HepG2 (cell line): Measurements from ENCODE around the gene TAB2. TPM values are rescaled to one million over a fixed set of nuclear protein-coding genes. Genes with fewer than 3 reads are reported as not detected.
"Not testable (repeated sequence)": the region's sequence is repeated elsewhere in the genome, so short reads cannot be mapped to it uniquely, and the experiment has no call there.

Experiments
- ATAC-seq: fragments of 200-7000 bp; cut with Tn5 transposase; 3 replicates; pipeline ENCODE4 v1.9.1; 2020; ENCODE audit warnings: mild to moderate bottlenecking, moderate library complexity
- BruUV-seq: library from RNA; stranded (reverse); fragments of 400-500 nt; replicated peaks from 2 replicates; lab custom pipeline; 2021; lab: Mats Ljungman, UMichigan
- CTCF ChIA-PET: fragments of 300-600 bp; formaldehyde crosslinking; extraction: SDS; loops from one replicate; lab custom pipeline; 2021; ENCODE audit warnings: low total read pairs, inconsistent platforms, low intra/inter-chr PET ratio; lab: Yijun Ruan, JAX
- POLR2A ChIA-PET: fragments of 350-600 bp; sonication (Branson Sonifier 250); formaldehyde crosslinking; loops from one replicate; lab custom pipeline; 2020; ENCODE audit warnings: antibody characterized with exemption, inconsistent platforms; lab: Yijun Ruan, JAX
- DNase-seq: peaks from one replicate; pipeline ENCODE4 v3.0.0-alpha.2; 2015; ENCODE audit warnings: low spot score
- FAIRE-seq: peaks from 3 replicates; lab custom pipeline; 2011; peaks lifted over from hg19 to GRCh38; lab: Jason Lieb, UNC
- H2AFZ ChIP-seq: one replicate; pipeline ENCODE4 v1.6.1; 2011; ENCODE audit warnings: low read length, inconsistent platforms
- H3K27ac ChIP-seq: fragments of 300-600 bp; 3 replicates; pipeline ENCODE4 v1.8.0; 2011; ENCODE audit warnings: mixed run types, mild to moderate bottlenecking, mixed read lengths, low read length, inconsistent platforms; ENCODE audit not compliant: insufficient read depth; ENCODE audit errors: extremely low read length
- H3K27me3 ChIP-seq, 2 experiments: fragments of 200-600 bp in 1 of 2; 2 replicates in 1 of 2; 3 replicates in 1 of 2; pipeline versions ENCODE4 v1.6.0 to v1.8.0; 2011; ENCODE audit warnings: low read length in 2 of 2, mild to moderate bottlenecking in 2 of 2, moderate library complexity in 2 of 2, inconsistent platforms in 1 of 2; ENCODE audit not compliant: insufficient read depth in 2 of 2, control insufficient read depth in 1 of 2
- H3K36me3 ChIP-seq, 2 experiments: fragments of 200-600 bp in 1 of 2; replicated peaks in 1 of 2; 2 replicates in 1 of 2; 3 replicates in 1 of 2; pipeline versions ENCODE4 v1.5.1 to v1.8.0; 2011; ENCODE audit warnings: low read length in 2 of 2, inconsistent platforms in 1 of 2; ENCODE audit not compliant: insufficient read depth in 2 of 2, control insufficient read depth in 1 of 2
- H3K4me1 ChIP-seq: 2 replicates; pipeline ENCODE4 v1.5.1; 2012; ENCODE audit warnings: low read length, inconsistent platforms; ENCODE audit not compliant: insufficient read depth
- H3K4me2 ChIP-seq: 2 replicates; pipeline ENCODE4 v1.6.0; 2011; ENCODE audit warnings: low read depth, low read length, inconsistent platforms
- H3K4me3 ChIP-seq, 3 experiments: fragments of 200-600 bp in 1 of 3; sonication (generic), shearing (Covaris generic) in 1 of 3; replicated peaks in 1 of 3; 2 replicates each; pipeline ENCODE4 v1.5.1; 2011 to 2016; ENCODE audit warnings: low read length in 3 of 3, inconsistent platforms in 2 of 3, low read depth in 2 of 3, mild to moderate bottlenecking in 2 of 3, control low read depth in 1 of 3, mixed read lengths in 1 of 3; ENCODE audit not compliant: insufficient read depth in 1 of 3
- H3K79me2 ChIP-seq: one replicate; pipeline ENCODE4 v1.6.1; 2011; ENCODE audit warnings: low read length, inconsistent platforms; ENCODE audit not compliant: insufficient read depth
- H3K9ac ChIP-seq: 2 replicates; pipeline ENCODE4 v1.6.0; 2011; ENCODE audit warnings: mild to moderate bottlenecking, low read depth, low read length, inconsistent platforms; ENCODE audit not compliant: insufficient read depth
- H3K9me3 ChIP-seq: 2 replicates; pipeline ENCODE4 v1.5.1; 2012; ENCODE audit warnings: mild to moderate bottlenecking, low read length
- H4K20me1 ChIP-seq: 2 replicates; pipeline ENCODE4 v1.6.0; 2011; ENCODE audit warnings: inconsistent platforms, mild to moderate bottlenecking, low read length, moderate library complexity; ENCODE audit not compliant: insufficient read depth
- GMEB1 ChIP-seq: sonication (generic); formaldehyde crosslinking; IDR thresholded peaks from 2 replicates; pipeline ENCODE4 v1.5.1; 2020; ENCODE audit warnings: missing genetic modification reagents, mild to moderate bottlenecking, borderline replicate concordance
- ZBTB33 ChIP-seq: sonication (generic); formaldehyde crosslinking; IDR thresholded peaks from 2 replicates; pipeline ENCODE4 v1.4.0; 2020; ENCODE audit warnings: missing genetic modification reagents
- ZNF333 ChIP-seq: sonication (generic); formaldehyde crosslinking; IDR thresholded peaks from 2 replicates; pipeline ENCODE4 v1.4.0; 2020; ENCODE audit warnings: mild to moderate bottlenecking, missing genetic modification reagents, borderline replicate concordance
- ZNF780A ChIP-seq: sonication (generic); formaldehyde crosslinking; IDR thresholded peaks from 2 replicates; pipeline ENCODE4 v1.8.0; 2022; ENCODE audit warnings: mild to moderate bottlenecking, missing genetic modification reagents, moderate library complexity
- WGBS: methylation state at CpG from one replicate; pipeline ENCODE4 v1.1.6; 2017; ENCODE audit warnings: low lambda C conversion rate; 5-methylcytosine and 5-hydroxymethylcytosine counted together
- in situ Hi-C: cut with HindIII; loops from 2 replicates; pipeline ENCODE4 v1.10.0; 2017; ENCODE audit warnings: low pct_unique_long_range_greater_than_20kb; ENCODE audit not compliant: extremely low pct_ligation_motif_present
- intact Hi-C: fragments of 100-400 bp; cut with micrococcal nuclease; formaldehyde crosslinking; loops from one replicate; pipeline ENCODE4 v1.10.0; 2022; ENCODE audit not compliant: unreplicated experiment
- polyA plus RNA-seq, 8 experiments: library from polyadenylated mRNA; depleted of rRNA in 3 of 8; stranded (reverse) in 7 of 8; unstranded in 1 of 8; fragments of >200 nt; fragmentation: Illumina TruSeq in 4 of 8; extraction: Trizol in 4 of 8; gene quantifications; 2 replicates each; pipeline versions ENCODE4 v1.2.1 to v1.2.3, GENCODE V29; 2011 to 2016; ENCODE audit warnings: low read depth in 4 of 8, missing spikeins in 1 of 8, mixed read lengths in 1 of 8; ENCODE audit not compliant: insufficient read depth in 1 of 8
- total RNA-seq, 5 experiments: library from RNA; depleted of rRNA; stranded (reverse); fragments of >200 nt; fragmentation: Illumina TruSeq; extraction: Trizol; gene quantifications; 2 replicates each; pipeline ENCODE4 v1.2.3, GENCODE V29; 2016; ENCODE audit warnings: low read depth in 1 of 5

Gene TAB2
- total and polyA plus RNA-seq, 2 of the 13 experiments (the other 11 are each of a cell fraction or from before 2014, with no cell fraction given): 23.7 to 50.2 TPM

- FAIRE-seq (no peak), DNase-seq (no peak), ATAC-seq (no peak)
- TF ChIP-seq ZNF780A (no peak), GMEB1 (CRISPR knock-in tag) (no peak), ZNF333 (CRISPR knock-in tag) (no peak)
- Histone ChIP-seq H3K36me3 (no peaks in the 10 kb centered on the region), H4K20me1 (peaks cover 54% of the 10 kb centered on the region), H3K79me2 (peaks cover 63% of the 10 kb centered on the region), H3K27me3 (no peaks in the 10 kb centered on the region), H3K4me2 (peak overlapping the region; percentile 93), H3K4me3 (peak overlapping the region; percentile 27 to 99 (median 97); a peak in 5 of 6 replicates), H2AFZ (no peak overlapping the region), H3K27ac (no peak overlapping the region), H3K9me3 (no peaks in the 10 kb centered on the region), H3K4me1 (peaks cover 36% of the 10 kb centered on the region), H3K9ac (peak overlapping the region; percentile 86)
- CTCF ChIA-PET: no interaction called here
- in situ Hi-C loops: loop anchor here (10.0 kb wide), 1 partner anchor 285 kb away; no protein-coding TSS in a partner anchor
- POLR2A ChIA-PET: interaction anchor here (1.0 kb wide), 1 partner anchor 14 kb away, joined by 3 read pairs; no protein-coding TSS in a partner anchor
- intact Hi-C loops: loop anchor here (5.0 kb wide), 3 partner anchors 73 to 237 kb away; no protein-coding TSS in a partner anchor
- BruUV-seq: no TSS peak
- 64% methylated on average over 3 of the region's 3 CpGs for WGBS
These were observed 1.9 kb downstream of the TAB2 start for GRCh38 chr6:149319422-149319821.

- CTCF ChIA-PET, H3K9ac ChIP-seq, BruUV-seq, H3K27ac ChIP-seq, ATAC-seq, intact Hi-C loops, H3K27me3 ChIP-seq, H3K36me3 ChIP-seq, DNase-seq, H3K9me3 ChIP-seq, FAIRE-seq, H2AFZ ChIP-seq, in situ Hi-C loops: not testable (repeated sequence)
- peaks cover 59% of the 10 kb centered on the region for H4K20me1 ChIP-seq
- peaks cover 42% of the 10 kb centered on the region for H3K4me1 ChIP-seq
- H3K4me2 ChIP-seq: peak overlapping the region; percentile 93
- POLR2A ChIA-PET: interaction anchor here (1.0 kb wide), 1 partner anchor 13 kb away, joined by 3 read pairs; no protein-coding TSS in a partner anchor
- TF ChIP-seq ZBTB33 (CRISPR knock-in tag): peak; percentile 69
- H3K79me2 ChIP-seq: peaks cover 69% of the 10 kb centered on the region
- WGBS: 90% methylated on average over 10 of the region's 10 CpGs
- peak overlapping the region in 2 of 3 experiments; percentile 97 to 99; a peak in 2 of 6 replicates for H3K4me3 ChIP-seq
These were observed 2.5 kb downstream of the TAB2 start for GRCh38 chr6:149320016-149320415.
